ENCODE measurements around the gene ST3GAL3. TPM values are rescaled to one million over a fixed set of nuclear protein-coding genes. Genes with fewer than 3 reads are reported as not detected.
"Not testable (repeated sequence)": the region's sequence is repeated elsewhere in the genome, so short reads cannot be mapped to it uniquely, and the experiment has no call there.

ST3GAL3 gene
- total RNA-seq, 1 donor from 2014 or later: 5.5 TPM

- ATAC-seq: no peak
Observed at GRCh38 chr1:43757343-43758053, 50.2 kb downstream of the ST3GAL3 start.

GRCh38 chr1:43760745-43761317 is 53.5 kb downstream of the ST3GAL3 start:
- ATAC-seq: no peak

- peak; percentile 90 for ATAC-seq
Observed at GRCh38 chr1:43763497-43763973, 56.2 kb downstream of the ST3GAL3 start.

- no peak for ATAC-seq
Observed at GRCh38 chr1:43764581-43764980, 57.2 kb downstream of the ST3GAL3 start.

GRCh38 chr1:43766086-43766784 is 58.9 kb downstream of the ST3GAL3 start:
- no peak for ATAC-seq

- no peak for ATAC-seq
Observed at GRCh38 chr1:43766818-43767525, 59.6 kb downstream of the ST3GAL3 start.

- ATAC-seq: no peak
Observed at GRCh38 chr1:43768168-43768567, 60.8 kb downstream of the ST3GAL3 start.

GRCh38 chr1:43769350-43769908 is 62.1 kb downstream of the ST3GAL3 start:
- no peak for ATAC-seq

- ATAC-seq: no peak
Observed at GRCh38 chr1:43770111-43770510, 62.8 kb downstream of the ST3GAL3 start.

- no peak for ATAC-seq
Observed at GRCh38 chr1:43772978-43773377, 65.6 kb downstream of the ST3GAL3 start.

- no peak for ATAC-seq
Observed at GRCh38 chr1:43773821-43774220, 66.5 kb downstream of the ST3GAL3 start.

- ATAC-seq: peak; percentile 89
Observed at GRCh38 chr1:43774359-43774758, 67.0 kb downstream of the ST3GAL3 start.

- no peak for ATAC-seq
Observed at GRCh38 chr1:43776043-43776761, 68.9 kb downstream of the ST3GAL3 start.

- ATAC-seq: not testable (repeated sequence)
Observed at GRCh38 chr1:43777916-43778315, 70.6 kb downstream of the ST3GAL3 start.

GRCh38 chr1:43779266-43779665 is 71.9 kb downstream of the ST3GAL3 start:
- no peak for ATAC-seq

GRCh38 chr1:43779805-43780403 is 72.6 kb downstream of the ST3GAL3 start:
- ATAC-seq: no peak

GRCh38 chr1:43781574-43781973 is 74.2 kb downstream of the ST3GAL3 start:
- no peak for ATAC-seq

- peak; percentile 27 for ATAC-seq
Observed at GRCh38 chr1:43783096-43783670, 75.8 kb downstream of the ST3GAL3 start.

- peak; percentile 93 for ATAC-seq
Observed at GRCh38 chr1:43783671-43784205, 76.4 kb downstream of the ST3GAL3 start.

- ATAC-seq: no peak
Observed at GRCh38 chr1:43786201-43786958, 79.0 kb downstream of the ST3GAL3 start.
